ENCODE data around the gene DCLRE1C.

DNA sequence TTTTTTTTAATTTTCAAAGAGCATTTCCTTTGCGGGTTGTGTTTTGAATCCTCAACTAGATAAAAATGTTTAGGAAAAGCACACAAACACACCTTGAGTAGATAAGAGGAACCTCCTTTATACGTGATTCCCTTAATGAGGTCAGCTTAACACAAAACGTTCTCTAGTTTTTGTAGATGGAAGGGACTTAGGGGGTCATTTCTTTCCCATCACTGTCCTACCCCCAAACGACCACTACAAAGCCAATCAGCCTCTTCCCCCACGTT lies 74.0 kb downstream of the DCLRE1C start:
- TF ChIP-seq CTCF (IDR thresholded peaks at IDR 0.05) (no peak), POLR2A (IDR thresholded peaks at IDR 0.05) (no peak)
